ENCODE data around the gene TMA7B.

DNA sequence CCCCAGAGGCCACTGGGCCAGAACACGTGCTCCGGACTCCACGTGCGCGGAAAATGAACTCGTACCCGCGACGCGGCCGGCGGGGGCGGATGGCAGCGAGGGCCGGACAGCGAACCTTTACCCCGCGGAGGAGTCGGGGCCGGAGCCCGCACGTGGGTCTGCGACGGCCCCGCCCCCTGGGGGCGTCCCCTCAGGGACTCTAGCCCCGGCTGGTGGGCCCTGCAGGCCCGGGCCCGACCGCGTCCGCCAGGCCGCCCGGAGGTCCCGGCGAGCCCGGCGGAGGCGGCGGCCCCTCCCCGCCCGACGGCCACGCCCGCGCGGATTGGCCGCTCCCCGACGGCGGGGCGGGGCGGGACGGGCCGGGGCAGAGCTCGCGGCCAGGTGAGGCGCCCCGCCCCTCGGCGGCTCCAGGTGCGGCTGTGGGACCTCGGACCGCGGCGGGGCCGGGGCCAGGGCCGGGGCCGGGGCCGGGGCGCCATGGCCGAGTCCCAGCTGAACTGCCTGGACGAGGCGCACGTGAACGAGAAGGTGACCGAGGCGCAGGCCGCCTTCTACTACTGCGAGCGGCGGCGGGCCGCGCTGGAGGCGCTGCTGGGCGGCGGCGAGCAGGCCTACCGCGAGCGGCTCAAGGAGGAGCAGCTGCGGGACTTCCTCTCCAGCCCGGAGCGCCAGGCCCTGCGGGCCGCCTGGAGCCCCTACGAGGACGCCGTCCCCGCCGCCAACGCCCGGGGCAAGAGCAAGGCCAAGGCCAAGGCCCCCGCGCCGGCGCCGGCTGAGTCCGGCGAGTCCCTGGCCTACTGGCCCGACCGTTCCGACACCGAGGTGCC lies 34.6 kb downstream of the TMA7B start, which contains the start of gene FAM83F:
- TF ChIP-seq CTCF (IDR thresholded peaks at IDR 0.05) (no peak), POLR2A (IDR thresholded peaks at IDR 0.05) (no peak)

All from tibial nerve (tissue), 3 donors.